Loucy (cell line): Measurements from ENCODE around the gene WEE1.

Experiments
- EZH2phosphoT487 ChIP-seq: fragments of 200-600 bp; IDR thresholded peaks from 2 replicates; pipeline ENCODE4 v1.6.1; 2018; ENCODE audit warnings: antibody characterized with exemption, mild to moderate bottlenecking, moderate library complexity, borderline replicate concordance
- TF ChIP-seq, protein P1 (sequence below): fragments of 200-600 bp; sonication (generic); conservative IDR thresholded peaks from 2 replicates; pipeline ENCODE4 v1.5.1; 2014; ENCODE audit warnings: mild to moderate bottlenecking, antibody characterized with exemption, low read length

GRCh38 chr11:9600644-9601036 is 27.2 kb downstream of the WEE1 start:
- TF ChIP-seq, protein P1, sequence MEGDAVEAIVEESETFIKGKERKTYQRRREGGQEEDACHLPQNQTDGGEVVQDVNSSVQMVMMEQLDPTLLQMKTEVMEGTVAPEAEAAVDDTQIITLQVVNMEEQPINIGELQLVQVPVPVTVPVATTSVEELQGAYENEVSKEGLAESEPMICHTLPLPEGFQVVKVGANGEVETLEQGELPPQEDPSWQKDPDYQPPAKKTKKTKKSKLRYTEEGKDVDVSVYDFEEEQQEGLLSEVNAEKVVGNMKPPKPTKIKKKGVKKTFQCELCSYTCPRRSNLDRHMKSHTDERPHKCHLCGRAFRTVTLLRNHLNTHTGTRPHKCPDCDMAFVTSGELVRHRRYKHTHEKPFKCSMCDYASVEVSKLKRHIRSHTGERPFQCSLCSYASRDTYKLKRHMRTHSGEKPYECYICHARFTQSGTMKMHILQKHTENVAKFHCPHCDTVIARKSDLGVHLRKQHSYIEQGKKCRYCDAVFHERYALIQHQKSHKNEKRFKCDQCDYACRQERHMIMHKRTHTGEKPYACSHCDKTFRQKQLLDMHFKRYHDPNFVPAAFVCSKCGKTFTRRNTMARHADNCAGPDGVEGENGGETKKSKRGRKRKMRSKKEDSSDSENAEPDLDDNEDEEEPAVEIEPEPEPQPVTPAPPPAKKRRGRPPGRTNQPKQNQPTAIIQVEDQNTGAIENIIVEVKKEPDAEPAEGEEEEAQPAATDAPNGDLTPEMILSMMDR: no peak
- TF ChIP-seq EZH2phosphoT487: no peak
